Measurements from ENCODE around the gene ZIC5. TPM values are rescaled to one million over a fixed set of nuclear protein-coding genes. Genes with fewer than 3 reads are reported as not detected.

ZIC5 gene
- total RNA-seq, 1 experiment from 2014 or later = 0.57 TPM

DNA sequence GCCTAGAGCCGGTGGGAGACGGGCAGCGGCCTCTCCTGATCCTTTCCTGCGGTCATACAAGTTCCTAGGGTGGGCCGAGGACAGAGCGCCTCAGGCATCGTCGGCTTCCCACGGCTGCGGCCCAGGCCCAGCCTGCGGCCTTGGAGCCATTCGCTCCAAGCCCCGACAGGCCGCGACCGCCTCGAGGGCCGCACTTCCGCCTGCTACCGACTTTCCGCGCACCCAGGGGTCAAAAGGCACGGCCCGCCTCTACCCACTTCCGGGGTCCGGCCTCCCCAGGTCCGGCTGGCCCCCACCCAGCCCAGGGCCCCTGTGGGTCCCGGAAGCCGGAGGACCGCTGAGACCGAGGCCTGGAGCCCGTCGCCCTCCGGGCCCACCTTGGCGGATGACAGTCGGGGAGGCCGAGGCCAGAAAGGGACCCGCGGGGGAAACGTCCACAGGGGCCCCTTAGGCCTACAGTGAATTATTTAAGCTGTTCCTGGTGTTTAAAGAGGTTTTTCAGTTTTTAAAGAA, 26.2 kb upstream of the ZIC5 start:
- intact Hi-C loops (cut with micrococcal nuclease; ENCODE audit: unreplicated experiment) = no loop called here
- Mint-ChIP-seq H3K27ac (ENCODE audit: unreplicated experiment) (no peak overlapping the region), H3K36me3 (ENCODE audit: insufficient read depth, unreplicated experiment) (no peaks in the 10 kb centered on the region), H3K4me1 (ENCODE audit: low read depth, unreplicated experiment) (peaks cover 7% of the 10 kb centered on the region), H3K4me3 (ENCODE audit: low read depth, unreplicated experiment) (no peak overlapping the region), H3K9me3 (ENCODE audit: low read depth, unreplicated experiment) (no peaks in the 10 kb centered on the region), H3K27me3 (ENCODE audit: unreplicated experiment) (no peaks in the 10 kb centered on the region)
- TF ChIP-seq, protein P1, sequence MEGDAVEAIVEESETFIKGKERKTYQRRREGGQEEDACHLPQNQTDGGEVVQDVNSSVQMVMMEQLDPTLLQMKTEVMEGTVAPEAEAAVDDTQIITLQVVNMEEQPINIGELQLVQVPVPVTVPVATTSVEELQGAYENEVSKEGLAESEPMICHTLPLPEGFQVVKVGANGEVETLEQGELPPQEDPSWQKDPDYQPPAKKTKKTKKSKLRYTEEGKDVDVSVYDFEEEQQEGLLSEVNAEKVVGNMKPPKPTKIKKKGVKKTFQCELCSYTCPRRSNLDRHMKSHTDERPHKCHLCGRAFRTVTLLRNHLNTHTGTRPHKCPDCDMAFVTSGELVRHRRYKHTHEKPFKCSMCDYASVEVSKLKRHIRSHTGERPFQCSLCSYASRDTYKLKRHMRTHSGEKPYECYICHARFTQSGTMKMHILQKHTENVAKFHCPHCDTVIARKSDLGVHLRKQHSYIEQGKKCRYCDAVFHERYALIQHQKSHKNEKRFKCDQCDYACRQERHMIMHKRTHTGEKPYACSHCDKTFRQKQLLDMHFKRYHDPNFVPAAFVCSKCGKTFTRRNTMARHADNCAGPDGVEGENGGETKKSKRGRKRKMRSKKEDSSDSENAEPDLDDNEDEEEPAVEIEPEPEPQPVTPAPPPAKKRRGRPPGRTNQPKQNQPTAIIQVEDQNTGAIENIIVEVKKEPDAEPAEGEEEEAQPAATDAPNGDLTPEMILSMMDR (IDR thresholded peaks at IDR 0.05; ENCODE audit: unreplicated experiment) = no peak
- no TSS peak for BruUV-seq (replicated peaks)
- DNase-seq = no peak
- CTCF ChIA-PET = no interaction called here

DNA sequence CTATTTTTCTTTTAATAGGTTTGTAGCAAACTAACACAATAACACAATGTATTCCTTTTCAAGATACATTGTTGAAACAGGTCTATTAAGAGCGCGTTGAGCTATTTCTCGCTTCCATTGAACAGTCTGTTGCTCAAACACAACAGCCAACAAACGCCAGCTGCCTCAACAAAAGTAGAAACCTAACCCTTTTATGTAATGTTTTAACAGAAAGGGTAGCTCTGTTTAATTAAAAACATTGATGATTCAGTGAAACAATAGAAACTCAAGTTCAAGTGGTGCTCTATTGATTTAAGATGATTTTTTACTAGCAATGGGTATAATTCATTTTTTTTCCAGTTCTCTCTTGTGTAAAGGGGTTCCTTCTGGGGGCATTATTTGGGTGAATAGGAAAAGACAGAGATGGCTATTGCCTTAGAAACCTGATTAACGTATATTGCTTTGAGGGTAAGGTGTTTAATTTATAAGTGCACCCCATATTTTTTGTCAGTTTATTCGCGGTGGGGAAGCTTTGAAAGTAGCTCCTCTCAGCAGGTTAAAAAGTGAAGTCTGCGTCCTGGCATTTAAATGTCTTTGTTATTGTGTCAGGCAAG, 24.9 kb upstream of the ZIC5 start:
- TF ChIP-seq, protein P1 (IDR thresholded peaks at IDR 0.05; ENCODE audit: unreplicated experiment) = no peak
- Mint-ChIP-seq H3K36me3 (ENCODE audit: insufficient read depth, unreplicated experiment) (no peaks in the 10 kb centered on the region), H3K27ac (ENCODE audit: unreplicated experiment) (no peak overlapping the region), H3K4me1 (ENCODE audit: low read depth, unreplicated experiment) (peaks cover 7% of the 10 kb centered on the region), H3K27me3 (ENCODE audit: unreplicated experiment) (no peaks in the 10 kb centered on the region), H3K9me3 (ENCODE audit: low read depth, unreplicated experiment) (no peaks in the 10 kb centered on the region), H3K4me3 (ENCODE audit: low read depth, unreplicated experiment) (no peak overlapping the region)
- DNase-seq = no peak
- no TSS peak for BruUV-seq (replicated peaks)
- CTCF ChIA-PET = no interaction called here
- intact Hi-C loops (cut with micrococcal nuclease; ENCODE audit: unreplicated experiment) = no loop called here

DNA sequence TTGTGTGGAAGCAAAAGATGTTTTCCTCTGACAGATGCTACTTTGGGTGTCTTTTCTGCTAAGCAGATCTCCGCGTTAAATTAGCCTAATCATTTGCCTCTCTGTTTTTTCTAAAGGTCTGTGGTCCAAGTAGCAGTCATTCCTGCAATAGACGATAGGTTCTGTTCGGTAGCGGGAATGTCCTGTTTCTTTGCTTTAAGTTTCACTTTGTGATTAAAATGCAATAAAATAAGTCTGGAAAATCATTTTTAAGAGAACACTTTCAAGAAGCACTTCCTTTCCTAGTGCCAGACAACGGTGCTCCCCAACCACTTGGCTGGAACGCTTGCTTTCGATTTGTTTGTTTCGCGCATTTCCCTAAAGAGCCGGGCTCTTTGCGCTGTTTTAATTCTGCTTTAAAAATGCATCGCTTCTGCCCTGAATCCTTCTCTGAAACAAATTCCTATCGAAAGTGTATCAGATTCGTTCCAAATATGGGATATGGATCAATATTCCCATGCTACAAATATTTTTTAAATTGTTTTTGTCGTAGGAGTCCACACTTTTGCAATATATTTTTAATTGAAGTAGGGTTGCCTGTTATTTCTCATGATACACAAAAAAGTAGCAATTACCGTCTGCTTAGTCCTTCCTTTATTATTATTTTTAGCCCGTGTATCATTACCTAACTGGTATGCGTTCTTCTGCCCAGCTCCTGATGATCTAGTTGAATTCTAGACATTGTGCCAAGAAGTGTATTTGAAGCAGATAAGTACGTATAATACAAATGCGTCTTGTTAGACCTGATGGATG, 24.2 kb upstream of the ZIC5 start:
- Mint-ChIP-seq H3K4me3 (ENCODE audit: low read depth, unreplicated experiment) (no peak overlapping the region), H3K36me3 (ENCODE audit: insufficient read depth, unreplicated experiment) (no peaks in the 10 kb centered on the region), H3K27me3 (ENCODE audit: unreplicated experiment) (no peaks in the 10 kb centered on the region), H3K4me1 (ENCODE audit: low read depth, unreplicated experiment) (peaks cover 7% of the 10 kb centered on the region), H3K27ac (ENCODE audit: unreplicated experiment) (no peak overlapping the region), H3K9me3 (ENCODE audit: low read depth, unreplicated experiment) (no peaks in the 10 kb centered on the region)
- CTCF ChIA-PET = no interaction called here
- intact Hi-C loops (cut with micrococcal nuclease; ENCODE audit: unreplicated experiment) = no loop called here
- DNase-seq = no peak
- TF ChIP-seq, protein P1 (IDR thresholded peaks at IDR 0.05; ENCODE audit: unreplicated experiment) = no peak
- no TSS peak for BruUV-seq (replicated peaks)

DNA sequence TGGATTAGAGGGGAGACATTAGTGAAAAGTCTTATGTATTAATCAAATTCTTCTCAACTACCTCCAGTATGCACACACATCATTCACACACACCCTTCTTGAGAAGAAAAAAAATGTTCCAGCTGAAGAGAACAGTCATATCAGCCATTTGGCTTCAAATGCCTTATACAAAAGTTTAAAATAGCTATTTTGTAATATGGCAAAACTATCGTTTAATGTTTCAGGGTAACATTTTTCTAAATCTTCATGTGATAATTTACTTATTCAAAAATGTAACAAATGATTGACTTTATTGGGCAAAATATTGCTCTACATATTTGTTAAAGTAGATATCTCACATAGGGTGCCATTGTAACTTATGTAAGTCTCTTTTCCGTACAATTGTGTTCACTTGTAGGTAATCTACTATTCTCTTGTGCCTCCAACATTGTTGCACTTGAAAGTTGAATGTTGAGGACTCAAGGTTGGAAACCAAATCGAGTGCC, 23.6 kb upstream of the ZIC5 start:
- DNase-seq = no peak
- H3K4me3 Mint-ChIP-seq (ENCODE audit: low read depth, unreplicated experiment) = no peak overlapping the region
- CTCF ChIA-PET = no interaction called here
- BruUV-seq (replicated peaks) = no TSS peak
- TF ChIP-seq, protein P1 (IDR thresholded peaks at IDR 0.05; ENCODE audit: unreplicated experiment) = no peak
- no peaks in the 10 kb centered on the region for H3K36me3 Mint-ChIP-seq (ENCODE audit: insufficient read depth, unreplicated experiment)
- no peaks in the 10 kb centered on the region for H3K9me3 Mint-ChIP-seq (ENCODE audit: low read depth, unreplicated experiment)
- intact Hi-C loops (cut with micrococcal nuclease; ENCODE audit: unreplicated experiment) = no loop called here
- H3K27ac Mint-ChIP-seq (ENCODE audit: unreplicated experiment) = no peak overlapping the region
- no peaks in the 10 kb centered on the region for H3K27me3 Mint-ChIP-seq (ENCODE audit: unreplicated experiment)
- H3K4me1 Mint-ChIP-seq (ENCODE audit: low read depth, unreplicated experiment) = peaks cover 7% of the 10 kb centered on the region
